DND-41 (cell line): ENCODE data around the gene KCNB1.

Experiments used
- ATAC-seq: fragments of 200-7000 bp; cut with Tn5 transposase; 3 replicates; pipeline ENCODE4 v1.9.1; 2021; ENCODE audit warnings: low read depth; ENCODE audit not compliant: insufficient read depth
- DNase-seq: peaks from one replicate; pipeline ENCODE4 v3.0.0-alpha.2; 2020
- H2AFZ ChIP-seq: 2 replicates; pipeline ENCODE4 v1.6.0; 2012; ENCODE audit warnings: low read depth, low read length
- H3K27ac ChIP-seq: 2 replicates; pipeline ENCODE4 v1.5.1; 2012; ENCODE audit warnings: low read length, inconsistent platforms
- H3K27me3 ChIP-seq: fragments of 200-600 bp; sonication (generic); 2 replicates; pipeline ENCODE4 v1.6.0; 2012; ENCODE audit warnings: low read length, mild to moderate bottlenecking, inconsistent platforms; ENCODE audit not compliant: insufficient read depth, poor library complexity
- H3K36me3 ChIP-seq: 2 replicates; pipeline ENCODE4 v1.5.1; 2012; ENCODE audit warnings: low read length, inconsistent platforms; ENCODE audit not compliant: insufficient read depth
- H3K4me1 ChIP-seq: 2 replicates; pipeline ENCODE4 v1.5.1; 2012; ENCODE audit warnings: mild to moderate bottlenecking, low read length; ENCODE audit not compliant: insufficient read depth
- H3K4me2 ChIP-seq: 2 replicates; pipeline ENCODE4 v1.6.0; 2012; ENCODE audit warnings: mild to moderate bottlenecking, moderate library complexity, low read length, inconsistent platforms; ENCODE audit not compliant: insufficient read depth
- H3K4me3 ChIP-seq, 2 experiments: fragments of 200-600 bp in 1 of 2; shearing (Covaris generic) in 1 of 2; 2 replicates each; pipeline ENCODE4 v1.5.1; 2012 to 2016; ENCODE audit warnings: inconsistent platforms in 2 of 2, low read length in 2 of 2, mild to moderate bottlenecking in 2 of 2, low read depth in 1 of 2, moderate library complexity in 1 of 2
- H3K79me2 ChIP-seq: 2 replicates; pipeline ENCODE4 v1.6.0; 2012; ENCODE audit warnings: low read length, inconsistent platforms; ENCODE audit not compliant: insufficient read depth
- H3K9ac ChIP-seq: 2 replicates; pipeline ENCODE4 v1.6.0; 2012; ENCODE audit warnings: low read depth, mild to moderate bottlenecking, inconsistent platforms, low read length, moderate library complexity
- H3K9me3 ChIP-seq: 2 replicates; pipeline ENCODE4 v1.5.1; 2012; ENCODE audit warnings: low read length, moderate library complexity, mild to moderate bottlenecking, inconsistent platforms; ENCODE audit not compliant: insufficient read depth, severe bottlenecking
- H4K20me1 ChIP-seq: 2 replicates; pipeline ENCODE4 v1.6.0; 2012; ENCODE audit warnings: low read length; ENCODE audit not compliant: insufficient read depth
- CTCF ChIP-seq: IDR thresholded peaks from 2 replicates; pipeline ENCODE4 v1.5.1; 2012; ENCODE audit warnings: borderline replicate concordance, low read length, moderate library complexity, mild to moderate bottlenecking; ENCODE audit not compliant: poor library complexity, severe bottlenecking; ENCODE audit errors: extremely low read depth
- EZH2 ChIP-seq: IDR thresholded peaks from 3 replicates; pipeline ENCODE4 v1.6.1; 2012; ENCODE audit warnings: borderline replicate concordance, low read depth, mild to moderate bottlenecking, moderate library complexity, low read length, inconsistent platforms; ENCODE audit not compliant: severe bottlenecking

KCNB1 gene

GRCh38 chr20:49408509-49409104 lies 73.9 kb downstream of the KCNB1 start:
- DNase-seq (no peak), ATAC-seq (no peak)
- Histone ChIP-seq H2AFZ (no peak overlapping the region), H3K4me3 (no peak overlapping the region), H3K4me2 (no peak overlapping the region), H4K20me1 (no peaks in the 10 kb centered on the region), H3K27ac (no peak overlapping the region), H3K9ac (no peak overlapping the region), H3K36me3 (no peaks in the 10 kb centered on the region), H3K9me3 (no peaks in the 10 kb centered on the region), H3K79me2 (no peaks in the 10 kb centered on the region), H3K4me1 (no peaks in the 10 kb centered on the region), H3K27me3 (peaks cover 38% of the 10 kb centered on the region)
- TF ChIP-seq CTCF (no peak), EZH2 (no peak)

GRCh38 chr20:49406666-49407065 lies 75.8 kb downstream of the KCNB1 start:
- peaks cover 24% of the 10 kb centered on the region for H3K27me3 ChIP-seq
- H3K4me3 ChIP-seq: no peak overlapping the region
- no peaks in the 10 kb centered on the region for H4K20me1 ChIP-seq
- DNase-seq: no peak
- no peak overlapping the region for H3K27ac ChIP-seq
- no peak for ATAC-seq
- no peaks in the 10 kb centered on the region for H3K9me3 ChIP-seq
- no peaks in the 10 kb centered on the region for H3K36me3 ChIP-seq
- no peak overlapping the region for H3K4me2 ChIP-seq
- H3K4me1 ChIP-seq: no peaks in the 10 kb centered on the region
- TF ChIP-seq EZH2 (no peak), CTCF (no peak)
- no peak overlapping the region for H3K9ac ChIP-seq
- no peak overlapping the region for H2AFZ ChIP-seq
- no peaks in the 10 kb centered on the region for H3K79me2 ChIP-seq

- H3K4me2 ChIP-seq: no peak overlapping the region
- H3K27me3 ChIP-seq: peaks cover 23% of the 10 kb centered on the region
- no peaks in the 10 kb centered on the region for H4K20me1 ChIP-seq
- H3K4me1 ChIP-seq: no peaks in the 10 kb centered on the region
- DNase-seq (no peak), ATAC-seq (no peak)
- TF ChIP-seq EZH2 (no peak), CTCF (no peak)
- no peak overlapping the region for H3K9ac ChIP-seq
- no peaks in the 10 kb centered on the region for H3K9me3 ChIP-seq
- no peak overlapping the region for H3K27ac ChIP-seq
- no peak overlapping the region for H2AFZ ChIP-seq
- H3K4me3 ChIP-seq: no peak overlapping the region
- no peaks in the 10 kb centered on the region for H3K36me3 ChIP-seq
- H3K79me2 ChIP-seq: no peaks in the 10 kb centered on the region
Observed at GRCh38 chr20:49405696-49406095, 76.8 kb downstream of the KCNB1 start.
